Left lung (tissue), 10 donors: Measurements from ENCODE around the gene TYSND1. TPM values are rescaled to one million over a fixed set of nuclear protein-coding genes. Genes with fewer than 3 reads are reported as not detected.

Experiments used
- ATAC-seq: fragments of 200-7000 bp; cut with Tn5 transposase; one replicate; pipeline ENCODE4 v1.9.1; 2020; ENCODE audit warnings: moderate library complexity
- DNase-seq, 4 donors: peaks; one replicate each; pipeline ENCODE4 v3.0.0-alpha.2; 2013 to 2020
- H3K27ac ChIP-seq, 2 donors: fragments of 200-600 bp; sonication (generic) in 1 of 2; one replicate each; pipeline versions ENCODE4 v1.5.0 to v1.8.0; 2020 to 2021
- H3K27me3 ChIP-seq, 2 donors: fragments of 200-600 bp; sonication (generic) in 1 of 2; one replicate each; pipeline versions ENCODE4 v1.5.0 to v1.8.0; 2020 to 2021
- H3K36me3 ChIP-seq, 2 donors: fragments of 200-600 bp; sonication (generic) in 1 of 2; one replicate each; pipeline versions ENCODE4 v1.5.0 to v1.8.0; 2020 to 2021
- H3K4me1 ChIP-seq, 2 donors: fragments of 200-600 bp; one replicate each; pipeline ENCODE4 v1.8.0; 2021
- H3K4me3 ChIP-seq, 2 donors: fragments of 200-600 bp; sonication (generic) in 1 of 2; one replicate each; pipeline versions ENCODE4 v1.5.0 to v1.8.0; 2020 to 2021; ENCODE audit warnings: mild to moderate bottlenecking in 1 of 2
- H3K9me3 ChIP-seq, 2 donors: fragments of 200-600 bp; sonication (generic) in 1 of 2; one replicate each; pipeline versions ENCODE4 v1.5.0 to v1.8.0; 2020 to 2021
- intact Hi-C, 2 donors: fragments of 100-400 bp; cut with DNase I; formaldehyde crosslinking; loops; one replicate each; pipeline versions ENCODE4 v1.11.2 to v1.14.2; 2022
- polyA plus RNA-seq, 6 donors: library from polyadenylated mRNA; unstranded; fragments of 120-200 nt; gene quantifications; one replicate each; pipeline ENCODE4 v1.2.1, GENCODE V29; 2013; ENCODE audit not compliant: insufficient read length in 6 of 6
- total RNA-seq, 2 donors: library from RNA; stranded (reverse); fragmentation: NEBNext Ultra II Directional; extraction: Animal tissue kit (Norgen Biotek cat#: 25700); gene quantifications; one replicate each; pipeline ENCODE4 v1.2.1, GENCODE V29; 2021
- TF ChIP-seq, protein P1 (sequence below), 2 donors: fragments of 200-600 bp; sonication (generic) in 1 of 2; IDR thresholded peaks; one replicate each; pipeline versions ENCODE4 v1.5.0 to v1.8.0; 2021; ENCODE audit warnings: antibody characterized with exemption in 2 of 2
- donor health status: DM: no; HTN: yes; CAD: no.
- donor health status: DM: no; HTN: no; CAD: no.

TYSND1 gene
- total and polyA plus RNA-seq, 8 donors: 10.2 to 14.5 (median 12.7) TPM

DNA sequence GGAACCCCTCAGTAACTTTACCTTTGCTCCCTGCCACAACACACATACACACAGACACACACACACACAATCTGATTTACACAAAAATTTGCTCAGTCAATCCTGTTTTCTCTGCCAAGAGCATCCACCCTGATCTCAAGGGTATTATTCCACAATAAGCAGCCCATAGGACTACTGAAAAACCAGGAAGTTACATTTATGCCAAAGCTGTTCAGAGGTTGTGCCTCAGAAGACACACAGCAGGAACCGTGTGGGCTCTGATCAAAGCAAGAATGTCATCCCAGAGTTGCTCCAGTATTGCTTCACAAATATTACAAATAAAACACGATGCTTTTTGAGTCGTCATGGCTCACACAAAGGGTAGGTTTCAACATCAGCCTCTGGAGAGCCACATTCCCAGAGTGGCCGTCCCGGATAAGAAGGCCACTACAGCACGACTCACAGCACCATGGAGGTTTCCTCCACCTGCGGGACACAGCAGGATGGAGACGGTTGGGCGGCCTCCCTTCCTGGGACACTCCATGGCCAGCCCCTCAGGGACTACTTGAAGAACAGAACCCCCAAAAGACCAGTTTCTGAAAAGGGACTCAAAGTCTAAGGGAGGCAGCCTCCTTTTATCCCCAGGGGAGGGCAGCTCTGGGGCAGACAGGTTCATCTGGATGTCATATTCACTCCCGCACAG is 15.5 kb downstream of the TYSND1 start:
- Histone ChIP-seq H3K4me1 (peaks cover 7 to 22% of the 10 kb centered on the region in 2 donors), H3K4me3 (peak overlapping the region in 1 of 2 donors; percentile 67), H3K27ac (peak overlapping the region in 1 of 2 donors; percentile 38), H3K27me3 (peaks cover 0 to 13% of the 10 kb centered on the region in 2 donors), H3K36me3 (no peaks in the 10 kb centered on the region), H3K9me3 (no peaks in the 10 kb centered on the region)
- DNase-seq (no peak), ATAC-seq (peak; percentile 30)
- intact Hi-C loops: no loop called here
- TF ChIP-seq, protein P1, sequence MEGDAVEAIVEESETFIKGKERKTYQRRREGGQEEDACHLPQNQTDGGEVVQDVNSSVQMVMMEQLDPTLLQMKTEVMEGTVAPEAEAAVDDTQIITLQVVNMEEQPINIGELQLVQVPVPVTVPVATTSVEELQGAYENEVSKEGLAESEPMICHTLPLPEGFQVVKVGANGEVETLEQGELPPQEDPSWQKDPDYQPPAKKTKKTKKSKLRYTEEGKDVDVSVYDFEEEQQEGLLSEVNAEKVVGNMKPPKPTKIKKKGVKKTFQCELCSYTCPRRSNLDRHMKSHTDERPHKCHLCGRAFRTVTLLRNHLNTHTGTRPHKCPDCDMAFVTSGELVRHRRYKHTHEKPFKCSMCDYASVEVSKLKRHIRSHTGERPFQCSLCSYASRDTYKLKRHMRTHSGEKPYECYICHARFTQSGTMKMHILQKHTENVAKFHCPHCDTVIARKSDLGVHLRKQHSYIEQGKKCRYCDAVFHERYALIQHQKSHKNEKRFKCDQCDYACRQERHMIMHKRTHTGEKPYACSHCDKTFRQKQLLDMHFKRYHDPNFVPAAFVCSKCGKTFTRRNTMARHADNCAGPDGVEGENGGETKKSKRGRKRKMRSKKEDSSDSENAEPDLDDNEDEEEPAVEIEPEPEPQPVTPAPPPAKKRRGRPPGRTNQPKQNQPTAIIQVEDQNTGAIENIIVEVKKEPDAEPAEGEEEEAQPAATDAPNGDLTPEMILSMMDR (IDR thresholded peaks at IDR 0.05): no peak

DNA sequence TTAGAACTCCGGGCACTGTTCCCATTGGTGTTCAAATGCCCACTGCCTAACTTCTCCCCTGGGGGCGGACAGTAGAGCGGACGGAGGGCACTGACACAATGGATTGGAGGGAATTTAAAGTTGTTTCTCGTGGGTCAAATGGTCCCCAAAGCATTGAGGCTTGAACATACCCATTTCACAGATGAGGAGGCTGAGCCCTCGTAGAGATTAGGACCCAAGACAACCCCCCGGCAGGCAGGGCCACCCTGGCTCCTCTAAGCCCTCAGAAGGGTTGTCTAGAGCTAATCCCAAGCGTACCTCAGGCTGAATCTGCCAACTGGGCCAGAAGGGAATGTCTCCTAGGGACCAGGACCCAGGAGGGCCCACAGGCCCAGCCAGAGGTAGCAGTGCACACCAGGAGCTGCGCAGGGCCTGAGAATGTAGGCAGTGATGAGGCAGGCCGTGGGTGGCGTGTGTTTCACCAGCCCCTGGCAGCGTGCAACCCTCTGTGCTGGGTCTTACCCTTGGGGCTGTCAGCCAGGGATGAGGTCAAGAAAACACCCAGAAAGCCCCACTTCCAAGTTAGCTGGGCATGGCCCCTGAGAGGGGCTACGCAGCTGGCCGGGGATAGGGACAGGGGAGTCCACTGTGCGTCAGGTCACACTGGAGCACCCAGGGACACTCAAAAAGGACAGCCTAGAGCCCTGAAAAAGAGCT is 19.7 kb downstream of the TYSND1 start:
- intact Hi-C loops: no loop called here

DNA sequence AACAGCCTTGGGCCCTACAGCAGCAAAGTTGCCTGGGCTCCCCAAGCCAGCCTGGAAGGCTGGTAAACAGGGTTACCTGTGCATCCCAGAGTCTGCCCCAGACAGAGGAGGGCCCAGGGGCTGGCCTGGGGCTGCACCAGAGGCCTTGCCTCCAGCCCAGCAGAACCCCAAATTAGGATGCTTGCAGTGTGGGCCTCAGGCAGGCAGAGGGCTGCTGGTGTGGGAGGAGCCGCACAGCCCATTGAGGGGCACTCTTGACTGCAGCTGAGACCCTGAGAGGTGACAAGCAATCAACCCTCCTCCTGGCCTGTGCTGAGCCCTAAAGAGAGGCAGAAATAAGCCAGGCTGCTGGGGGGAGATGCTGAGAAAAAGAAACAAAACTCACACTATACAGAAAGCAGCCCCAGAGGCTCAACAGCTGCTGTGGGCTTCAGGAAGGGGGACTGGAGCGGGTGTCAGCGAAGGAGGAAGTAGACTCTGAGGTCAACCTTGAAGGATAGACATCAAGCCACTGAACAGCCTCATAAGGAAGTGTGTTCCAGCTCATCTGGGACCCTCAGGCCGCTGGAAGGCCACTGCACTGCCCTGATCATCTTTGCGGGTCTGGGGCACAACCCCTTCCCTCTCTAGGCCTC is 20.5 kb downstream of the TYSND1 start:
- Histone ChIP-seq H3K27me3 (no peaks in the 10 kb centered on the region), H3K9me3 (no peaks in the 10 kb centered on the region), H3K4me3 (no peak overlapping the region), H3K27ac (no peak overlapping the region), H3K4me1 (peaks cover 0 to 6% of the 10 kb centered on the region in 2 donors), H3K36me3 (peaks cover 0 to 20% of the 10 kb centered on the region in 2 donors)
- ATAC-seq (no peak), DNase-seq (no peak)
- TF ChIP-seq, protein P1 (IDR thresholded peaks at IDR 0.05): no peak
- intact Hi-C loops: no loop called here

More for the DNA sequence above, 19.7 kb downstream of the TYSND1 start:
- DNase-seq (no peak), ATAC-seq (no peak)
- Histone ChIP-seq H3K9me3 (no peaks in the 10 kb centered on the region), H3K4me3 (no peak overlapping the region), H3K27ac (no peak overlapping the region), H3K27me3 (peaks cover 0 to 4% of the 10 kb centered on the region in 2 donors), H3K4me1 (peaks cover 7 to 14% of the 10 kb centered on the region in 2 donors), H3K36me3 (peaks cover 0 to 13% of the 10 kb centered on the region in 2 donors)
- TF ChIP-seq, protein P1 (IDR thresholded peaks at IDR 0.05): no peak

DNA sequence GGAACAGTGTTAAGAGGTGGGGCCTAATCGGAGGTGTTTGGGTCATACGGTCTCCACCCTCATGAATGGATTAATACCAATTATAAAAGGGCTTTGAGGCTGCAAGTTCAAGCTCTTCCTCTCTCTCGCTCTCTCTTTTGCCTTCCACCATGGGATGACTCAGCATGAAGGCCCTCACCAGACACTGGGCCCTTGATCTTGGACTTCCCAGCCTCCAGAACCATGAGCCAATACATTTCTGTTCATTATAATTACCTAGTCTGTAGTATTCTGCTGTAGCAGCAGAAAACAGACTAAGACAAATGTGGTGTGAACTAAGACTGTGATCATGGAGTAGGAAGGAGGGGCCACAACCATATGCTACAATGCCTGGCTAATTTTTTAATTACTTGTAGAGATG is 21.6 kb downstream of the TYSND1 start:
- H3K27me3 ChIP-seq: no peaks in the 10 kb centered on the region
- no peaks in the 10 kb centered on the region for H3K9me3 ChIP-seq
- intact Hi-C loops: no loop called here
- peaks cover 0 to 32% of the 10 kb centered on the region in 2 donors for H3K36me3 ChIP-seq
- no peak overlapping the region for H3K4me3 ChIP-seq
- TF ChIP-seq, protein P1 (IDR thresholded peaks at IDR 0.05): no peak
- H3K4me1 ChIP-seq: no peaks in the 10 kb centered on the region
- no peak for ATAC-seq
- DNase-seq: no peak
- H3K27ac ChIP-seq: no peak overlapping the region

DNA sequence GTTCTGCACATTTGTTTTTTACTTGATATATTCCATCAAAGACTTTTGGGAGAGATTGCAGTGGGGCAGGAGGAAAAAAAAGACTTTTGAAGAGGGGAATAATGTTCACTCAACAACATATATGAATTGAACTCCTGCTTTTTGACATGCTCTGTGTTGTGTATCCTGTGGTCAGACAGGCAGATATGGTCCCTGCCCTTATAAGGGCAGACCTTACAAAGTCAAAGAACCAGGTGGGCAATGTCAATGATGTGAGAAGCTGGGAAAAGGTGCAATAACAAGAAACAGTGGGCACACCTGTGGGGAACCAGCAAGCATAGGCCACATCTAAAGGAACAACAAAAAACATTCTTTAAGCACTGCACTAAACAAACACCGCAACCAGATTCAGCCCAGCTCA is 22.1 kb downstream of the TYSND1 start:
- Histone ChIP-seq H3K4me1 (no peaks in the 10 kb centered on the region), H3K27me3 (no peaks in the 10 kb centered on the region), H3K36me3 (peaks cover 0 to 37% of the 10 kb centered on the region in 2 donors), H3K4me3 (no peak overlapping the region), H3K27ac (no peak overlapping the region), H3K9me3 (no peaks in the 10 kb centered on the region)
- intact Hi-C loops: no loop called here
- DNase-seq (no peak), ATAC-seq (no peak)
- TF ChIP-seq, protein P1 (IDR thresholded peaks at IDR 0.05): no peak
